ENCODE results near the gene ARHGEF26. TPM values are rescaled to one million over a fixed set of nuclear protein-coding genes. Genes with fewer than 3 reads are reported as not detected.

The ARHGEF26 gene, protein sequence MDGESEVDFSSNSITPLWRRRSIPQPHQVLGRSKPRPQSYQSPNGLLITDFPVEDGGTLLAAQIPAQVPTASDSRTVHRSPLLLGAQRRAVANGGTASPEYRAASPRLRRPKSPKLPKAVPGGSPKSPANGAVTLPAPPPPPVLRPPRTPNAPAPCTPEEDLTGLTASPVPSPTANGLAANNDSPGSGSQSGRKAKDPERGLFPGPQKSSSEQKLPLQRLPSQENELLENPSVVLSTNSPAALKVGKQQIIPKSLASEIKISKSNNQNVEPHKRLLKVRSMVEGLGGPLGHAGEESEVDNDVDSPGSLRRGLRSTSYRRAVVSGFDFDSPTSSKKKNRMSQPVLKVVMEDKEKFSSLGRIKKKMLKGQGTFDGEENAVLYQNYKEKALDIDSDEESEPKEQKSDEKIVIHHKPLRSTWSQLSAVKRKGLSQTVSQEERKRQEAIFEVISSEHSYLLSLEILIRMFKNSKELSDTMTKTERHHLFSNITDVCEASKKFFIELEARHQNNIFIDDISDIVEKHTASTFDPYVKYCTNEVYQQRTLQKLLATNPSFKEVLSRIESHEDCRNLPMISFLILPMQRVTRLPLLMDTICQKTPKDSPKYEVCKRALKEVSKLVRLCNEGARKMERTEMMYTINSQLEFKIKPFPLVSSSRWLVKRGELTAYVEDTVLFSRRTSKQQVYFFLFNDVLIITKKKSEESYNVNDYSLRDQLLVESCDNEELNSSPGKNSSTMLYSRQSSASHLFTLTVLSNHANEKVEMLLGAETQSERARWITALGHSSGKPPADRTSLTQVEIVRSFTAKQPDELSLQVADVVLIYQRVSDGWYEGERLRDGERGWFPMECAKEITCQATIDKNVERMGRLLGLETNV
- total RNA-seq (2014; rRNA removed; shearing (Covaris generic)) (0.63 and 0.65 TPM in 2 replicates), polyA plus RNA-seq (2016; fragmentation: Nextera tagmentation; extraction: Ambion mirVana) (0.38 and 0.40 TPM in 2 replicates)

GRCh38 chr3:154120961-154121700 is at the start of gene ARHGEF26:
TSS of gene ARHGEF26 (plus strand) at chr3:154121390. CDS start at chr3:154121993, 603 bp downstream.
- Histone ChIP-seq H3K27me3 (replicated peaks; ENCODE audit: insufficient read depth) (peaks cover 16% of the 10 kb centered on the region; the same call in 1 of the 2 replicates), H3K4me2 (ENCODE audit: unreplicated experiment) (peak within 1 kb of the TSS; percentile 88), H3K79me2 (ENCODE audit: insufficient read depth) (no peaks in the 10 kb centered on the region), H4K20me1 (ENCODE audit: insufficient read depth) (no peaks in the 10 kb centered on the region), H3K9ac (peak within 1 kb of the TSS; percentile 49), H3K4me3 (peak within 1 kb of the TSS; percentile 75), H3K9me2 (ENCODE audit: insufficient read depth) (no peaks in the 10 kb centered on the region), H3K4me1 (ENCODE audit: insufficient read depth) (0 out of 2 replicates have a peak, but pooled peaks cover 3% of the 10 kb centered on the region), H3K9me3 (ENCODE audit: low read depth) (no peaks in the 10 kb centered on the region), H3F3A (ENCODE audit: insufficient read depth) (peaks cover 11% of the 10 kb centered on the region; the same call in 1 of the 2 replicates), H3K36me3 (ENCODE audit: low read depth) (no peaks in the 10 kb centered on the region), H3K27ac (no peak within 1 kb of the TSS), H2AFZ (peak within 1 kb of the TSS; percentile 92)
- 1 to 2% methylated on average over 34 to 62 of the region's 66 CpGs for WGBS, 2 experiments (ENCODE audit: low coverage in 1 of 2, low lambda C conversion rate in 2 of 2, missing lambda C conversion rate in 2 of 2)
- DNase-seq, result peak; percentile 69
- TF ChIP-seq EZH2phosphoT487 (IDR thresholded peaks at IDR 0.05; ENCODE audit: insufficient read depth, low read depth), result no peak
- no peak for TF ChIP-seq EZH2 (IDR thresholded peaks at IDR 0.05; ENCODE audit: insufficient read depth, poor library complexity, severe bottlenecking)
- in situ Hi-C loops (cut with MboI), result no loop called here

- no peak overlapping the region for H3K4me3 ChIP-seq
- in situ Hi-C loops (cut with MboI), result no loop called here
- no peaks in the 10 kb centered on the region for H3K79me2 ChIP-seq (ENCODE audit: insufficient read depth)
- no peak overlapping the region for H2AFZ ChIP-seq
- no peaks in the 10 kb centered on the region for H3K36me3 ChIP-seq (ENCODE audit: low read depth)
- no peaks in the 10 kb centered on the region for H4K20me1 ChIP-seq (ENCODE audit: insufficient read depth)
- TF ChIP-seq EZH2phosphoT487 (IDR thresholded peaks at IDR 0.05; ENCODE audit: insufficient read depth, low read depth) (no peak), EZH2 (IDR thresholded peaks at IDR 0.05; ENCODE audit: insufficient read depth, poor library complexity, severe bottlenecking) (no peak)
- H3K4me1 ChIP-seq (ENCODE audit: insufficient read depth), result no peaks in the 10 kb centered on the region
- H3K27ac ChIP-seq, result no peak overlapping the region
- H3K9ac ChIP-seq, result no peak overlapping the region
- no peaks in the 10 kb centered on the region for H3K9me3 ChIP-seq (ENCODE audit: low read depth)
- 35 to 36% methylated on average over 2 of the region's 2 CpGs for WGBS, 2 experiments (ENCODE audit: low coverage in 1 of 2, low lambda C conversion rate in 2 of 2, missing lambda C conversion rate in 2 of 2)
- DNase-seq, result no peak
- no peaks in the 10 kb centered on the region for H3K27me3 ChIP-seq (replicated peaks; ENCODE audit: insufficient read depth)
- H3F3A ChIP-seq (ENCODE audit: insufficient read depth), result no peaks in the 10 kb centered on the region
- no peak overlapping the region for H3K4me2 ChIP-seq (ENCODE audit: unreplicated experiment)
- no peaks in the 10 kb centered on the region for H3K9me2 ChIP-seq (ENCODE audit: insufficient read depth)
Observed at GRCh38 chr3:154074966-154075365, 46.2 kb upstream of the ARHGEF26 start.

GRCh38 chr3:154078672-154079071 is 42.5 kb upstream of the ARHGEF26 start:
- no peaks in the 10 kb centered on the region for H3K9me2 ChIP-seq (ENCODE audit: insufficient read depth)
- in situ Hi-C loops (cut with MboI), result no loop called here
- TF ChIP-seq EZH2phosphoT487 (IDR thresholded peaks at IDR 0.05; ENCODE audit: insufficient read depth, low read depth) (no peak), EZH2 (IDR thresholded peaks at IDR 0.05; ENCODE audit: insufficient read depth, poor library complexity, severe bottlenecking) (no peak)
- no peak overlapping the region for H3K4me3 ChIP-seq
- no peak overlapping the region for H3K9ac ChIP-seq
- no peaks in the 10 kb centered on the region for H3K9me3 ChIP-seq (ENCODE audit: low read depth)
- H3K79me2 ChIP-seq (ENCODE audit: insufficient read depth), result no peaks in the 10 kb centered on the region
- H4K20me1 ChIP-seq (ENCODE audit: insufficient read depth), result no peaks in the 10 kb centered on the region
- no peak overlapping the region for H3K4me2 ChIP-seq (ENCODE audit: unreplicated experiment)
- H3K36me3 ChIP-seq (ENCODE audit: low read depth), result no peaks in the 10 kb centered on the region
- no peaks in the 10 kb centered on the region for H3F3A ChIP-seq (ENCODE audit: insufficient read depth)
- H2AFZ ChIP-seq, result no peak overlapping the region
- 68 to 70% methylated on average over 7 of the region's 7 CpGs for WGBS, 2 experiments (ENCODE audit: low coverage in 1 of 2, low lambda C conversion rate in 2 of 2, missing lambda C conversion rate in 2 of 2)
- no peak overlapping the region for H3K27ac ChIP-seq
- H3K27me3 ChIP-seq (replicated peaks; ENCODE audit: insufficient read depth), result no peaks in the 10 kb centered on the region
- DNase-seq, result no peak
- H3K4me1 ChIP-seq (ENCODE audit: insufficient read depth), result no peaks in the 10 kb centered on the region

DNA sequence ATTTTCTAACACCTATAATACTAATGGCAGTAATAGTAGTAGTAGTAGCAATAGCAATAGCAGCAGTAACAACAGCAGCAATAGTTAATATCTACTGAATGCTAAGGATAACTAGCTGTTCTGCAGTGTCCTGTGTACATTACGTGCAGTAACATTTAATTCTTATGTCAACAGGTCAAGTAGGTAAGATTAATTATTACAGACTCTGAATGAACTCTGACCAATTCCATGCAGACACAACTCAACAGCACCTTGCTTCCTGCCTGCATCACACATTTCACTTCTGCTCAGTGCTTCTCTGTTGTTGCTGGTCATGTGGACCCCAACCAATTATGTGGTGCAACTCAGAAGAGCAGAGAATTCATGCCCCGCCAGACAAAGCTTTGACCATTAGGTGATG is 39.9 kb upstream of the ARHGEF26 start:
- Histone ChIP-seq H2AFZ (no peak overlapping the region), H3K9me2 (ENCODE audit: insufficient read depth) (no peaks in the 10 kb centered on the region), H4K20me1 (ENCODE audit: insufficient read depth) (no peaks in the 10 kb centered on the region), H3K36me3 (ENCODE audit: low read depth) (no peaks in the 10 kb centered on the region), H3K27ac (no peak overlapping the region), H3K4me1 (ENCODE audit: insufficient read depth) (no peaks in the 10 kb centered on the region), H3K4me3 (no peak overlapping the region), H3K9me3 (ENCODE audit: low read depth) (no peaks in the 10 kb centered on the region), H3K4me2 (ENCODE audit: unreplicated experiment) (no peak overlapping the region), H3F3A (ENCODE audit: insufficient read depth) (no peaks in the 10 kb centered on the region), H3K79me2 (ENCODE audit: insufficient read depth) (no peaks in the 10 kb centered on the region), H3K9ac (no peak overlapping the region), H3K27me3 (replicated peaks; ENCODE audit: insufficient read depth) (no peaks in the 10 kb centered on the region)
- WGBS, 2 experiments (ENCODE audit: low coverage in 1 of 2, low lambda C conversion rate in 2 of 2, missing lambda C conversion rate in 2 of 2), result 58 to 59% methylated on average over 2 of the region's 2 CpGs
- in situ Hi-C loops (cut with MboI), result no loop called here
- no peak for DNase-seq
- TF ChIP-seq EZH2 (IDR thresholded peaks at IDR 0.05; ENCODE audit: insufficient read depth, poor library complexity, severe bottlenecking) (no peak), EZH2phosphoT487 (IDR thresholded peaks at IDR 0.05; ENCODE audit: insufficient read depth, low read depth) (no peak)

Measured in GM23248 (cell line).